ENCODE measurements around the gene DPF3.

DPF3 gene

GRCh38 chr14:72921396-72921795 lies 27.5 kb upstream of the DPF3 start:
- no peak for DNase-seq (ENCODE audit: extremely low spot score)
- ChIA-PET CTCF (interaction anchor here (2.3 kb wide), 1 partner anchor 27 kb away, joined by 8 read pairs; no protein-coding TSS in a partner anchor), POLR2A (no interaction called here)
- TF ChIP-seq FOXM1 (IDR thresholded peaks at IDR 0.05; ENCODE audit: borderline replicate concordance): no peak
- TF ChIP-seq SP1 (IDR thresholded peaks at IDR 0.05): no peak
- TF ChIP-seq BHLHE40 (IDR thresholded peaks at IDR 0.05; ENCODE audit: borderline replicate concordance): no peak
- TF ChIP-seq CTBP1 (IDR thresholded peaks at IDR 0.05; ENCODE audit: borderline replicate concordance): no peak
- no peak for TF ChIP-seq SUZ12 (IDR thresholded peaks at IDR 0.05)
- no peak for TF ChIP-seq L3MBTL2 (conservative IDR thresholded peaks at IDR 0.05)
- TF ChIP-seq LEF1 (IDR thresholded peaks at IDR 0.05; ENCODE audit: borderline replicate concordance): no peak
- no peak for TF ChIP-seq FOXK2 (IDR thresholded peaks at IDR 0.05)
- no peak for TF ChIP-seq TARDBP (IDR thresholded peaks at IDR 0.05)
- no peak for TF ChIP-seq ARNT (IDR thresholded peaks at IDR 0.05)
- TF ChIP-seq FOXA1 (IDR thresholded peaks at IDR 0.05): no peak
- TF ChIP-seq PKNOX1 (IDR thresholded peaks at IDR 0.05): no peak
- no peak for TF ChIP-seq NFRKB (IDR thresholded peaks at IDR 0.05)
- no peak for TF ChIP-seq ELF4 (IDR thresholded peaks at IDR 0.05)
- TF ChIP-seq ZNF384 (IDR thresholded peaks at IDR 0.05): no peak
- TF ChIP-seq HDGF (IDR thresholded peaks at IDR 0.05; ENCODE audit: borderline replicate concordance): no peak

- TF ChIP-seq BHLHE40 (IDR thresholded peaks at IDR 0.05; ENCODE audit: borderline replicate concordance): no peak
- no peak for TF ChIP-seq SP1 (IDR thresholded peaks at IDR 0.05)
- TF ChIP-seq TARDBP (IDR thresholded peaks at IDR 0.05): no peak
- no peak for TF ChIP-seq CTBP1 (IDR thresholded peaks at IDR 0.05; ENCODE audit: borderline replicate concordance)
- TF ChIP-seq FOXA1 (IDR thresholded peaks at IDR 0.05): no peak
- CTCF ChIA-PET: interaction anchor here (1.2 to 2.3 kb wide), 2 partner anchors 11 to 28 kb away, joined by 4 to 8 read pairs; no protein-coding TSS in a partner anchor
- DNase-seq (ENCODE audit: extremely low spot score): no peak
- POLR2A ChIA-PET: no interaction called here
Observed at GRCh38 chr14:72920008-72920407, 26.1 kb upstream of the DPF3 start.

GRCh38 chr14:72917094-72917802 lies 23.3 kb upstream of the DPF3 start:
- ChIA-PET POLR2A (interaction anchor here (1.2 kb wide), 1 partner anchor 9 kb away, joined by 3 read pairs; the partner anchor contains the start of gene DCAF4), CTCF (no interaction called here)
- TF ChIP-seq FOXA1 (IDR thresholded peaks at IDR 0.05) (no peak), PKNOX1 (IDR thresholded peaks at IDR 0.05) (no peak), SUZ12 (IDR thresholded peaks at IDR 0.05) (no peak), CTBP1 (IDR thresholded peaks at IDR 0.05; ENCODE audit: borderline replicate concordance) (no peak), L3MBTL2 (conservative IDR thresholded peaks at IDR 0.05) (no peak), FOXK2 (IDR thresholded peaks at IDR 0.05) (no peak), ELF4 (IDR thresholded peaks at IDR 0.05) (no peak), SP1 (IDR thresholded peaks at IDR 0.05) (no peak), ZNF384 (IDR thresholded peaks at IDR 0.05) (no peak), LEF1 (IDR thresholded peaks at IDR 0.05; ENCODE audit: borderline replicate concordance) (no peak), HDGF (IDR thresholded peaks at IDR 0.05; ENCODE audit: borderline replicate concordance) (no peak)
- DNase-seq (ENCODE audit: extremely low spot score): no peak

- CTCF ChIA-PET: interaction anchor here (1.0 kb wide), 1 partner anchor 32 kb away, joined by 3 read pairs; no protein-coding TSS in a partner anchor
- POLR2A ChIA-PET: interaction anchor here (1.2 kb wide), 1 partner anchor 10 kb away, joined by 3 read pairs; the partner anchor contains the start of gene DCAF4
- DNase-seq (ENCODE audit: extremely low spot score): no peak
- no peak for TF ChIP-seq FOXK2 (IDR thresholded peaks at IDR 0.05)
- TF ChIP-seq L3MBTL2 (conservative IDR thresholded peaks at IDR 0.05): no peak
- TF ChIP-seq HDGF (IDR thresholded peaks at IDR 0.05; ENCODE audit: borderline replicate concordance): no peak
- no peak for TF ChIP-seq FOXM1 (IDR thresholded peaks at IDR 0.05; ENCODE audit: borderline replicate concordance)
- no peak for TF ChIP-seq SP1 (IDR thresholded peaks at IDR 0.05)
- no peak for TF ChIP-seq ELF4 (IDR thresholded peaks at IDR 0.05)
- TF ChIP-seq BHLHE40 (IDR thresholded peaks at IDR 0.05; ENCODE audit: borderline replicate concordance): no peak
- TF ChIP-seq LEF1 (IDR thresholded peaks at IDR 0.05; ENCODE audit: borderline replicate concordance): no peak
- TF ChIP-seq FOXA1 (IDR thresholded peaks at IDR 0.05): no peak
- TF ChIP-seq ARNT (IDR thresholded peaks at IDR 0.05): no peak
- no peak for TF ChIP-seq TARDBP (IDR thresholded peaks at IDR 0.05)
- no peak for TF ChIP-seq CTBP1 (IDR thresholded peaks at IDR 0.05; ENCODE audit: borderline replicate concordance)
- no peak for TF ChIP-seq SUZ12 (IDR thresholded peaks at IDR 0.05)
- no peak for TF ChIP-seq ZNF384 (IDR thresholded peaks at IDR 0.05)
- no peak for TF ChIP-seq PKNOX1 (IDR thresholded peaks at IDR 0.05)
- TF ChIP-seq NFRKB (IDR thresholded peaks at IDR 0.05): no peak
Observed at GRCh38 chr14:72916174-72916573, 22.3 kb upstream of the DPF3 start.

GRCh38 chr14:72913809-72914208 lies 19.9 kb upstream of the DPF3 start:
- ChIA-PET POLR2A (no interaction called here), CTCF (interaction anchor here (0.5 kb wide), 1 partner anchor 50 kb away, joined by 3 read pairs; no protein-coding TSS in a partner anchor)
- no peak for DNase-seq (ENCODE audit: extremely low spot score)
- no peak for TF ChIP-seq BHLHE40 (IDR thresholded peaks at IDR 0.05; ENCODE audit: borderline replicate concordance)
- no peak for TF ChIP-seq SP1 (IDR thresholded peaks at IDR 0.05)
- no peak for TF ChIP-seq HDGF (IDR thresholded peaks at IDR 0.05; ENCODE audit: borderline replicate concordance)
- no peak for TF ChIP-seq SUZ12 (IDR thresholded peaks at IDR 0.05)
- TF ChIP-seq ZNF384 (IDR thresholded peaks at IDR 0.05): no peak
- no peak for TF ChIP-seq L3MBTL2 (conservative IDR thresholded peaks at IDR 0.05)
- no peak for TF ChIP-seq CTBP1 (IDR thresholded peaks at IDR 0.05; ENCODE audit: borderline replicate concordance)
- TF ChIP-seq TARDBP (IDR thresholded peaks at IDR 0.05): no peak
- no peak for TF ChIP-seq FOXA1 (IDR thresholded peaks at IDR 0.05)
- no peak for TF ChIP-seq FOXM1 (IDR thresholded peaks at IDR 0.05; ENCODE audit: borderline replicate concordance)
- no peak for TF ChIP-seq ELF4 (IDR thresholded peaks at IDR 0.05)
- no peak for TF ChIP-seq ARNT (IDR thresholded peaks at IDR 0.05)
- no peak for TF ChIP-seq PKNOX1 (IDR thresholded peaks at IDR 0.05)
- TF ChIP-seq NFRKB (IDR thresholded peaks at IDR 0.05): no peak
- TF ChIP-seq FOXK2 (IDR thresholded peaks at IDR 0.05): no peak
- TF ChIP-seq LEF1 (IDR thresholded peaks at IDR 0.05; ENCODE audit: borderline replicate concordance): no peak

All from HEK293T (cell line).